ENCODE measurements around the gene PCDHB8.
"Not testable (repeated sequence)": the region's sequence is repeated elsewhere in the genome, so short reads cannot be mapped to it uniquely, and the experiment has no call there.

Gene PCDHB8

DNA sequence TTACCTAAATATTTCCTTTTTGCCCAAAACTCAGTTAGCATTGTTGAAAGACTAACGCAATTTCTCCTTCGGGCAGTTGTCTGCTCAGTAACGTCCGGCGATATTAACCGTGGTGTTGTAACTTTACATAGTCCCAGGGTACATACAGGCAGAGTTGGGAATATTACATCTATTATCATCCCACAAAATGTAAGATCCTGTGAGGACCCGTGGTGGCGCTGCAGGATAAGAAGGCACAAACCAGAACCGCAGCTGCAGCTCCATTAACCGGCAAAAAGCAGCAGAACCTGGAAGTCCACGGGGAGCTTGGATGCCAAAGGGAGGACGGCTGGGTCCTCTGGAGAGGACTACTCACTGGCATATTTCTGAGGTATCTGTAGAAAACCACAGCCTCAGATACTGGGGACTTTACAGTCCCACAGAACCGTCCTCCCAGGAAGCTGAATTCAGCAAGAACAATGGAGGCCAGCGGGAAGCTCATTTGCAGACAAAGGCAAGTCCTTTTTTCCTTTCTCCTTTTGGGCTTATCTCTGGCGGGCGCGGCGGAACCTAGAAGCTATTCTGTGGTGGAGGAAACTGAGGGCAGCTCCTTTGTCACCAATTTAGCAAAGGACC is at the start of gene PCDHB8:
PCDHB8 (plus strand) TSS at position 214 of the 615 bp plus-strand sequence; CDS start at position 459, 245 bp downstream.
- not testable (repeated sequence) for H3K4me3 ChIP-seq (ENCODE audit: low read depth, low read length); DNase-seq (ENCODE audit: low read depth)

GRCh38 chr5:141135030-141135717 is 42.4 kb upstream of the PCDHB8 start, which contains the start of gene PCDHB5:
TSS of gene PCDHB5 (plus strand) at chr5:141135206. CDS start at chr5:141135435, 229 bp downstream.
- DNase-seq (ENCODE audit: low read depth): no peak
- peak within 1 kb of the TSS; percentile 34 for H3K4me3 ChIP-seq (ENCODE audit: low read depth, low read length)

DNA sequence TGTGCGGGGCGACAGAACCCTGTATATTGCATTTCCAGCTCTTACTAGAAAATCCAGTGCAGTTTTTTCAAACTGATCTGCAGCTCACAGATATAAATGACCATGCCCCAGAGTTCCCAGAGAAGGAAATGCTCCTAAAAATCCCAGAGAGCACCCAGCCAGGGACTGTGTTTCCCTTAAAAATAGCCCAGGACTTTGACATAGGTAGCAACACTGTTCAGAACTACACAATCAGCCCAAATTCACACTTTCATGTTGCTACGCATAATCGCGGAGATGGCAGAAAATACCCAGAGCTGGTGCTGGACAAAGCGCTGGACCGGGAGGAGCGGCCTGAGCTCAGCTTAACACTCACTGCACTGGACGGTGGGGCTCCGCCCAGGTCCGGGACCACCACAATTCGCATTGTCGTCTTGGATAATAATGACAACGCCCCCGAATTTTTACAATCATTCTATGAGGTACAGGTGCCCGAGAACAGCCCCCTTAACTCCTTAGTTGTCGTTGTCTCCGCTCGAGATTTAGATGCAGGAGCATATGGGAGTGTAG is 41.8 kb upstream of the PCDHB8 start:
- DNase-seq (ENCODE audit: low read depth): no peak
- H3K4me3 ChIP-seq (ENCODE audit: low read depth, low read length): peak overlapping the region; percentile 34

DNA sequence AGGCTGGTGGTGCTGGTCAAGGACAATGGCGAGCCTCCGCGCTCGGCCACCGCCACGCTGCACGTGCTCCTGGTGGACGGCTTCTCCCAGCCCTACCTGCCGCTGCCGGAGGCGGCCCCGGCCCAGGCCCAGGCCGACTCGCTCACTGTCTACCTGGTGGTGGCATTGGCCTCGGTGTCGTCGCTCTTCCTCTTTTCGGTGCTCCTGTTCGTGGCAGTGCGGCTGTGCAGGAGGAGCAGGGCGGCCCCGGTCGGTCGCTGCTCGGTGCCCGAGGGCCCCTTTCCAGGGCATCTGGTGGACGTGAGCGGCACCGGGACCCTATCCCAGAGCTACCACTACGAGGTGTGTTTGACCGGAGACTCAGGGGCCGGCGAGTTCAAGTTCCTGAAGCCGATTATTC is 40.2 kb upstream of the PCDHB8 start:
- not testable (repeated sequence) for H3K4me3 ChIP-seq (ENCODE audit: low read depth, low read length); DNase-seq (ENCODE audit: low read depth)

DNA sequence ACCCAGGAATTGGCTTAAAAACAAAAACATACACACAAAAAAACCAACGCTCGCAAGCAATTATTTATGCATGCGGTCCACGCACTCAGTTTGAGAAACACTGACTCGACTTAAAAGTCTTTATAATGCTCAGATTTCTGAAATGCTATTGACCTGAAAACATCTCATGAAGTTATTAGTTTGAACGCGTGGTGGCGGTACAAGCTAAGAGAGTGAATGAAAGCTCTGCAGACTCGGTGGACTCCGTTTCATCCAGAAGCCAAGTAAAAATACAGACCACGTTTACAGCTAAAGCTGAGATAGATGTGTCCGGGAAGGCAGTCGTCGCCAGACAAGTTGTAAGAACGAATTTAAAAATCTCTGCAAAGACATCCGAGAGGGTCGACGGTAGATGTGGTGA is 27.8 kb upstream of the PCDHB8 start, which contains the start of gene PCDHB6:
PCDHB6 (plus strand) TSS at position 246 of the 400 bp plus-strand sequence. CDS start 201 bp downstream, outside the sequence.
- no peak for DNase-seq (ENCODE audit: low read depth)
- H3K4me3 ChIP-seq (ENCODE audit: low read depth, low read length): no peak within 1 kb of the TSS

DNA sequence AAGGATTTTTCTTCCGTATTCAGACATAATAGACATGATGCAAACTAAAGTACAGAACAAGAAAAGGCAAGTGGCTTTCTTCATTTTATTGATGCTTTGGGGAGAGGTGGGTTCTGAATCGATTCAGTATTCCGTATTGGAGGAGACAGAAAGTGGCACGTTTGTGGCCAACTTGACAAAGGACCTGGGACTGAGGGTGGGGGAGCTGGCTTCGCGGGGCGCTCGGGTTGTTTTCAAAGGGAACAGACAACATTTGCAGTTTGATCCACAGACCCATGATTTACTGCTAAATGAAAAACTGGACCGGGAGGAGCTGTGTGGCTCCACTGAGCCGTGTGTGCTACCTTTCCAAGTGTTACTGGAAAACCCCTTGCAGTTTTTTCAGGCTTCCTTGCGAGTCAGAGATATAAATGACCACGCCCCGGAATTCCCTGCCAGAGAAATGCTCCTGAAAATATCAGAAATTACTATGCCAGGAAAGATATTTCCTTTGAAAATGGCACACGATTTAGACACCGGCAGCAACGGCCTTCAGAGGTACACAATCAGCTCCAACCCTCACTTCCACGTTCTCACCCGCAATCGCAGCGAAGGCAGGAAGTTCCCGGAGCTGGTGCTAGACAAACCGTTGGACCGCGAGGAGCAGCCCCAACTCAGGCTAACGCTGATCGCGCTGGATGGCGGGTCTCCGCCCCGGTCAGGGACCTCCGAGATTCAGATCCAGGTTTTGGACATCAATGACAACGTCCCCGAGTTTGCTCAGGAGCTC is 27.2 kb upstream of the PCDHB8 start:
- H3K4me3 ChIP-seq (ENCODE audit: low read depth, low read length): no peak overlapping the region
- DNase-seq (ENCODE audit: low read depth): no peak

DNA sequence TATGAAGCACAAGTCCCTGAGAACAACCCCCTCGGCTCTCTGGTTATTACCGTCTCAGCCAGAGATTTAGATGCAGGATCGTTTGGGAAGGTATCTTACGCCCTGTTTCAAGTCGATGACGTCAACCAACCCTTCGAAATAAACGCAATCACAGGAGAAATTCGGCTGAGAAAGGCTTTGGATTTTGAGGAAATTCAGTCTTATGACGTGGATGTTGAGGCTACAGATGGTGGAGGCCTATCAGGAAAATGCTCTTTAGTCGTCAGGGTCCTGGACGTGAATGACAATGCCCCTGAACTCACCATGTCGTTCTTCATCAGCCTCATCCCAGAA is 26.6 kb upstream of the PCDHB8 start:
- no peak for DNase-seq (ENCODE audit: low read depth)
- no peak overlapping the region for H3K4me3 ChIP-seq (ENCODE audit: low read depth, low read length)

DNA sequence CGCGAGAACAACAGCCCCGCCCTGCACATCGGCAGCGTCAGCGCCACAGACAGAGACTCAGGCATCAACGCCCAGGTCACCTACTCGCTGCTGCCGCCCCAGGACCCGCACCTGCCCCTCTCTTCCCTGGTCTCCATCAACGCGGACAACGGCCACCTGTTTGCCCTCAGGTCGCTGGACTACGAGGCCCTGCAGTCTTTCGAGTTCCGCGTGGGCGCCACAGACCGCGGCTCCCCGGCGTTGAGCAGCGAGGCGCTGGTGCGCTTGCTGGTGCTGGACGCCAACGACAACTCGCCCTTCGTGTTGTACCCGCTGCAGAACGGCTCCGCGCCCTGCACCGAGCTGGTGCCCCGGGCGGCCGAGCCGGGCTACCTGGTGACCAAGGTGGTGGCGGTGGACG is 26.0 kb upstream of the PCDHB8 start:
- DNase-seq (ENCODE audit: low read depth); H3K4me3 ChIP-seq (ENCODE audit: low read depth, low read length): not testable (repeated sequence)

DNA sequence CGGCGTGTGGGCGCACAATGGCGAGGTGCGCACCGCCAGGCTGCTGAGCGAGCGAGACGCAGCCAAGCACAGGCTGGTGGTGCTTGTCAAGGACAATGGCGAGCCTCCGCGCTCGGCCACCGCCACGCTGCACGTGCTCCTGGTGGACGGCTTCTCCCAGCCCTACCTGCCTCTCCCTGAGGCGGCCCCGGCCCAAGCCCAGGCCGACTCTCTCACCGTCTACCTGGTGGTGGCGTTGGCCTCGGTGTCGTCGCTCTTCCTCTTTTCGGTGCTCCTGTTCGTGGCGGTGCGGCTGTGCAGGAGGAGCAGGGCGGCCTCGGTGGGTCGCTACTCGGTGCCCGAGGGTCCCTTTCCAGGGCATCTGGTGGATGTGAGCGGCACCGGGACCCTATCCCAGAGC is 25.5 kb upstream of the PCDHB8 start:
- H3K4me3 ChIP-seq (ENCODE audit: low read depth, low read length); DNase-seq (ENCODE audit: low read depth): not testable (repeated sequence)

GRCh38 chr5:141155540-141156374 is 21.8 kb upstream of the PCDHB8 start:
- no peak overlapping the region for H3K4me3 ChIP-seq (ENCODE audit: low read depth, low read length)
- DNase-seq (ENCODE audit: low read depth): no peak

DNA sequence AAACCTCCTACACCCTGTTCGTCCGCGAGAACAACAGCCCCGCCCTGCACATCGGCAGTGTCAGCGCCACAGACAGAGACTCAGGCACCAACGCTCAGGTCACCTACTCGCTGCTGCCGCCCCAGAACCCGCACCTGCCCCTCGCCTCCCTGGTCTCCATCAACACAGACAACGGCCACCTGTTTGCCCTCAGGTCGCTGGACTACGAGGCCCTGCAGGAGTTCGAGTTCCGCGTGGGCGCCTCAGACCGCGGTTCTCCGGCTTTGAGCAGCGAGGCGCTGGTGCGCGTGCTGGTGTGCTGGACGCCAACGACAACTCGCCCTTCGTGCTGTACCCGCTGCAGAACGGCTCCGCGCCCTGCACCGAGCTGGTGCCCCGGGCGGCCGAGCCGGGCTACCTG is 20.2 kb upstream of the PCDHB8 start:
- DNase-seq (ENCODE audit: low read depth); H3K4me3 ChIP-seq (ENCODE audit: low read depth, low read length): not testable (repeated sequence)

DNA sequence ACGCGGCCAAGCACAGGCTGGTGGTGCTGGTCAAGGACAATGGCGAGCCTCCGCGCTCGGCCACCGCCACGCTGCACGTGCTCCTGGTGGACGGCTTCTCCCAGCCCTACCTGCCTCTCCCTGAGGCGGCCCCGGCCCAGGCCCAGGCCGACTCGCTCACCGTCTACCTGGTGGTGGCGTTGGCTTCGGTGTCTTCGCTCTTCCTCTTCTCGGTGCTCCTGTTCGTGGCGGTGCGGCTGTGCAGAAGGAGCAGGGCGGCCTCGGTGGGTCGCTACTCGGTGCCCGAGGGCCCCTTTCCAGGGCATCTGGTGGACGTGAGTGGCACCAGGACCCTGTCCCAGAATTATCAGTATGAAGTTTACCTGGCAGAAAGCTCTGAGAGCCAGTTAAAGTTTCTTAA is 19.7 kb upstream of the PCDHB8 start:
- not testable (repeated sequence) for DNase-seq (ENCODE audit: low read depth)

GRCh38 chr5:141172381-141173204 is 5.0 kb upstream of the PCDHB8 start, which contains the start of gene PCDHB7:
TSS of gene PCDHB7 (plus strand) at chr5:141172644. CDS start at chr5:141172836, 192 bp downstream.
- peak within 1 kb of the TSS; percentile 18 for H3K4me3 ChIP-seq (ENCODE audit: low read depth, low read length)
- DNase-seq (ENCODE audit: low read depth): no peak

More for the DNA sequence above, 19.7 kb upstream of the PCDHB8 start:
- not testable (repeated sequence) for H3K4me3 ChIP-seq (ENCODE audit: low read depth, low read length)

- DNase-seq (ENCODE audit: low read depth); H3K4me3 ChIP-seq (ENCODE audit: low read depth, low read length): not testable (repeated sequence)
Measured at GRCh38 chr5:141174291-141175104, 3.1 kb upstream of the PCDHB8 start.

- H3K4me3 ChIP-seq (ENCODE audit: low read depth, low read length): no peak overlapping the region
- DNase-seq (ENCODE audit: low read depth): no peak
Measured at GRCh38 chr5:141175933-141176332, 1.7 kb upstream of the PCDHB8 start.

- H3K4me3 ChIP-seq (ENCODE audit: low read depth, low read length); DNase-seq (ENCODE audit: low read depth): not testable (repeated sequence)
Measured at GRCh38 chr5:141179371-141179770, 1.8 kb downstream of the PCDHB8 start.

DNA sequence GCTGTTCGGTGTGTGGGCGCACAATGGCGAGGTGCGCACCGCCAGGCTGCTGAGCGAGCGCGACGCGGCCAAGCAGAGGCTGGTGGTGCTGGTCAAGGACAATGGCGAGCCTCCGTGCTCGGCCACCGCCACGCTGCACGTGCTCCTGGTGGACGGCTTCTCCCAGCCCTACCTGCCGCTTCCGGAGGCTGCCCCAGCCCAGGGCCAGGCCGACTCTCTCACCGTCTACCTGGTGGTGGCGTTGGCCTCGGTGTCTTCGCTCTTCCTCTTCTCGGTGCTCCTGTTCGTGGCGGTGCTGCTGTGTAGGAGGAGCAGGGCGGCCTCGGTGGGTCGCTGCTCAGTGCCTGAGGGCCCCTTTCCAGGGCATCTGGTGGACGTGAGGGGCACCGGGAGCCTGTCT is 2.3 kb downstream of the PCDHB8 start:
- DNase-seq (ENCODE audit: low read depth): not testable (repeated sequence)

More for the DNA sequence above, 2.3 kb downstream of the PCDHB8 start:
- not testable (repeated sequence) for H3K4me3 ChIP-seq (ENCODE audit: low read depth, low read length)
